OCI-LY7 (cell line): ENCODE data around the gene SPACDR.

Experiments
- EZH2phosphoT487 ChIP-seq: fragments of 200-600 bp; sonication (generic); IDR thresholded peaks from 2 replicates; pipeline ENCODE4 v1.6.1; 2018; ENCODE audit warnings: low read depth, borderline replicate concordance, mild to moderate bottlenecking, mixed run types, antibody characterized with exemption, low read length, moderate library complexity, mixed read lengths
- TF ChIP-seq, protein P1 (sequence below): fragments of 200-600 bp; sonication (generic); conservative IDR thresholded peaks from 2 replicates; pipeline ENCODE4 v1.5.1; 2014; ENCODE audit warnings: mild to moderate bottlenecking, antibody characterized with exemption, low read length, moderate library complexity, mixed read lengths

DNA sequence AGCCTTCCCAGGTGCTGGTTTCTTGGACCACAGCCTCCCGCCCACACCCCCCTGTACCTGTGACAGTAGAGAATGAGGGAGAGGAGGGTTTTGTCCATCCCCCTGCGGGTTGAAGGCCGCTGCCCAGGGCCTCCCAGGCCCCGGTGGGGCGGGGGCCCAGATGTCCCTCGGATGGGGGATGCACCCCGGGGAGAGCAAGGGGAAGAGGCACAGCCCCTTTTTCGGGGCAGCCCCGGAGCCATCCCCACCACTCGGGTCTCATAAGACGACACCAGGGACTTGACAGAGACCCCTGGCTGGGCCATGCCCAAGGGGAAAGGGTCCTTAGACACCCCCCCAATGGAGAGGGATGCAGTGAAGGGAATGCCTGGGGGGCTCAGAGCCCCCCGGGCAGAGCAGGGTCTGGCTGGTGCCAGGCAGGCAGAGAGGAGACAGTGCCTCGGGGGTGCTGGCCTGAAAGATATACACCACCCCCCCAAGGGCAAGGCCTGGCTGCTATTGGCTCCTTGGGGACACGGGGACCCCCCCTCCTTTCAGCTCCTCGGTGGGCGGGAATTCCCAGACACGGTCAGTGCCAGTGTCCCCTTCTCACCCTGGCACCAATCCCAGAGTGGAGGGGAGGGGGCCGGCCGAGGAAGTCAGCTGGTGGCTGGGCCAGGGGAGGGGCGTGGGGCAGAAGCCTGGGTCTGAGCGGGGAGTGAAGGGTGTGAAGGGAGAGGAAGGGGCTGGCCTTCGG, 3.7 kb upstream of the SPACDR start:
- TF ChIP-seq, protein P1, sequence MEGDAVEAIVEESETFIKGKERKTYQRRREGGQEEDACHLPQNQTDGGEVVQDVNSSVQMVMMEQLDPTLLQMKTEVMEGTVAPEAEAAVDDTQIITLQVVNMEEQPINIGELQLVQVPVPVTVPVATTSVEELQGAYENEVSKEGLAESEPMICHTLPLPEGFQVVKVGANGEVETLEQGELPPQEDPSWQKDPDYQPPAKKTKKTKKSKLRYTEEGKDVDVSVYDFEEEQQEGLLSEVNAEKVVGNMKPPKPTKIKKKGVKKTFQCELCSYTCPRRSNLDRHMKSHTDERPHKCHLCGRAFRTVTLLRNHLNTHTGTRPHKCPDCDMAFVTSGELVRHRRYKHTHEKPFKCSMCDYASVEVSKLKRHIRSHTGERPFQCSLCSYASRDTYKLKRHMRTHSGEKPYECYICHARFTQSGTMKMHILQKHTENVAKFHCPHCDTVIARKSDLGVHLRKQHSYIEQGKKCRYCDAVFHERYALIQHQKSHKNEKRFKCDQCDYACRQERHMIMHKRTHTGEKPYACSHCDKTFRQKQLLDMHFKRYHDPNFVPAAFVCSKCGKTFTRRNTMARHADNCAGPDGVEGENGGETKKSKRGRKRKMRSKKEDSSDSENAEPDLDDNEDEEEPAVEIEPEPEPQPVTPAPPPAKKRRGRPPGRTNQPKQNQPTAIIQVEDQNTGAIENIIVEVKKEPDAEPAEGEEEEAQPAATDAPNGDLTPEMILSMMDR: no peak
- TF ChIP-seq EZH2phosphoT487: no peak
